GM12892 (cell line): Measurements from ENCODE around the gene VWF.

Experiments used
- POLR2A ChIP-seq: IDR thresholded peaks from 2 replicates; pipeline ENCODE4 v1.6.1; 2011; ENCODE audit warnings: low read depth, low read length, control low read depth
- POLR2AphosphoS5 ChIP-seq: IDR thresholded peaks from 2 replicates; pipeline ENCODE4 v1.6.1; 2011; ENCODE audit warnings: low read depth, low read length, control low read depth

- TF ChIP-seq POLR2AphosphoS5 (no peak), POLR2A (no peak)
Observed at GRCh38 chr12:5944053-5944452, 180.4 kb downstream of the VWF start.
